Measurements from ENCODE around the gene AP5Z1.

The AP5Z1 gene

DNA sequence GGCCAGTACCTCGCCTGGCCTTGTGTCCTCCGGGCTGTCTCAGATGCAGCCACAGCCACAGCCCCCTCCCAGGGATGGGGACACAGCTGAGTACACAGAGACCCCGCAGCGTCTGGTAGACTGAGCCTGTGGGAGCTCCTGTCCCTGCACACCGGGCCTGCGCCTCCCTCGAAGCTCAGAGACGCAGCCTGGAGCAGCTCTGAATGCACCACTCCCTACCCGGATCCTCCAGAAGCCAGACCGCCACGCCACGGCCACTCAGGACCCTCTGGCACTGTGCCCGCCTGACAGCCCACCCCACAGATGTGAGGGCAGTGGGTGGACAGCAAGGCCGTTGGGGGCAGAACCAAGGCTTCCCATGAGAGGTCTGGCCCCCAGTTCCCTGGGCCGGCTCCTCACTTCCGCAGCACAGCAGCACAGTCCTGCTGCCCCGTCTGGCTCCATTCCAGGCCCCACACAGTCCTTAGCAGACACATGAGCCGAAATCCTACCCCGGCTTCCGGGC lies 45.6 kb downstream of the AP5Z1 start:
- no peak for DNase-seq (ENCODE audit: low spot score)

DNA sequence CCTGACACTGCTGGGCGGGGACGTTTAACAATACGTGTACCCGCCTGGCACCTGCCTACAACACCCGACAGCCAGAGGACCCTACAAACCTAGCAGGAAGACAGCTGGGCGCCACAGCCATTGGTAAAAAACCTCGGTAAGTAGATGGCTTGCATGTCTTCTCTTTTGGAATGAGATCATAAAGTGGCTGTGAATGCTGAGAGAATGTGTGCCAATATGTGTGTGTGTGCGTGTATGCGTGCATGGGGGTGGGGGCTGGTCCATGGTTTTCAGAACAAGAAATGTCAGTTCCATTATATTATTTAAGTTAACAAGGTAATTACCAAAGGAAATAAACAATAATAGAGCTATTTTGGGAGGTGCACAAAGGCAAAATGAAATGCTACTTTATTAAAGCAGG lies 47.3 kb downstream of the AP5Z1 start:
- DNase-seq (ENCODE audit: low spot score) = no peak

DNA sequence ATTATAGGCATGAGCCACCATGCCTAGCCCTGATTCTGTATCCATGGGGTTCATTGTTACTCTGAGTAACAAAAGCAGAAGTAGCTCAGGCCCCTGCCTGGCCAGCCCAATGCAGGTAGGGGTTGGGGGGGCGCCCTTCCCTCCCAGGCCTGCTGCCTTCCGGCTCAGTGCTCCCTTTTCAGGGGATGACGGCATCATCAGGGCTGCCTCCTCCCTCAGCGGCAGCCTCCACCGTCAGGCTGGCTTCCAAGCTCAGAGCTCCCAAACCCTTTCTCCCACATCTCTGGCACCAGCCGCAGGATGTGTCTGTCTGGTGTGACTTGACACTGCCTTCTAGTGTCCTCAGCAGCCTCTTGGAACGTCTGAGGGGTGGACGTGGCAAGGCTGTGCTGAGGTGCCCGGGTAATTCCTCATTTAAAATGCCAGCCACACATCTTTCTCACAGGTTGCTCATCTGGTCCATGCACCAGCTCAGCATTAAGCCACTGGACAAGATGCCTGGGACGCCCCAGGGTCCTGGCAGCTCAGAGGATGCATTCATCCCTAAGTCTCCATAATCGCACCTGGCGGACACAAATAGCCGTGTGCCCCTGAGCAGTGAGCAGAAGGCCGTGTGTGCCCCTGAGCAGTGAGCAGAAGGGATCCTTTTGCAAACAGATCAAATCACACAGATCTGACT lies 48.2 kb downstream of the AP5Z1 start:
- DNase-seq (ENCODE audit: low spot score) = no peak

DNA sequence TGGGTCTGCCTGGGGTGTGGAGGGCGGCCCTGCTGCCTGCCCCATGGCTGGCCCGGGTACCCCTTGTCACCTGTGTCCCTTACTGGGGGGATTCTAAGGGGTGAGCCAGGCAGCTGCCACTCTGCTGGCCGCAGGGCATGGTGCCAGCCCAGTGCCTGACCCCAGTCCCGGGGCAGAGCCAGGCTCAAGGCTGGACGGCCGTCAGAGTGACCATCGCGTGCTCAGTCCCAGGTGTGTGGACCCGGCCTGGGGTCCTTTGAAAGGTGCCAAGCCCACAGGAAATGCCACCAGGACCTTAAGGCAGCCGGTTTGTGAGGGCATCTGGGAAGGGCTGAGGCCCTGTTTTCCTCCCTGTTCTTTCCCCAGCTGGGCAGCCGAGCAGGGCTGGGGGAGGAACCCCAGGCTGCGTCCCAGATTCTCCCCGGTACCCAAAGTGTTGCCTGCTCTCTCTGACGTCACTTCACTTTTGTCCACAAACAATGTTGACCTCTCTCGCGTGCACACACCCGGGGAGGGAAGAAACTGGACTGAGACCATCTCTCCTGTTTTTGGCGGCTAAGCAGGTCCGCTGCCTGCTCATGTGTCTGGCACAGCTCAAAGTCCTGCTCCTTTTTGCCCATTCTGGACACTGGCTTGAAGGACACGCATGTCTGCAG lies 48.8 kb downstream of the AP5Z1 start:
- no peak for DNase-seq (ENCODE audit: low spot score)

DNA sequence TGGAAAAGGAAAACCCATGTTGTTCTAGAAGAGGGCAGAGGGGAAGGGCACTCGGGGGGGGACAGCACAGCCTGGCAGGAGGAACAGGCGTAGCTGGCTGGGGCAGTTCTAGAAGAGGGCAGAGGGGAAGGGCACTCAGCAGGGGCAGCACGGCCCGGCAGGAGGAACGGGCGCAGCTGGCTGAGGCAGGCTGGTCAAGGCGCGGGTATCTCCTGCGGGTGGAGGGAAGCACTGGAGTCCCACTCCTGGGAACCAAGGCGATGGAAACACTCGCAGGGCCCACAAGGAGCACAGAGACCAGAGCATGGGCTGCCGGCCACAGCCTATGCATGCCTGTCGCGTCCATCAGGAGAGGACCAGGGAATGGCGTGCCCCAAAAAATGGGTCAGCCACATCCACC lies 49.7 kb downstream of the AP5Z1 start:
- DNase-seq (ENCODE audit: low spot score) = no peak

DNA sequence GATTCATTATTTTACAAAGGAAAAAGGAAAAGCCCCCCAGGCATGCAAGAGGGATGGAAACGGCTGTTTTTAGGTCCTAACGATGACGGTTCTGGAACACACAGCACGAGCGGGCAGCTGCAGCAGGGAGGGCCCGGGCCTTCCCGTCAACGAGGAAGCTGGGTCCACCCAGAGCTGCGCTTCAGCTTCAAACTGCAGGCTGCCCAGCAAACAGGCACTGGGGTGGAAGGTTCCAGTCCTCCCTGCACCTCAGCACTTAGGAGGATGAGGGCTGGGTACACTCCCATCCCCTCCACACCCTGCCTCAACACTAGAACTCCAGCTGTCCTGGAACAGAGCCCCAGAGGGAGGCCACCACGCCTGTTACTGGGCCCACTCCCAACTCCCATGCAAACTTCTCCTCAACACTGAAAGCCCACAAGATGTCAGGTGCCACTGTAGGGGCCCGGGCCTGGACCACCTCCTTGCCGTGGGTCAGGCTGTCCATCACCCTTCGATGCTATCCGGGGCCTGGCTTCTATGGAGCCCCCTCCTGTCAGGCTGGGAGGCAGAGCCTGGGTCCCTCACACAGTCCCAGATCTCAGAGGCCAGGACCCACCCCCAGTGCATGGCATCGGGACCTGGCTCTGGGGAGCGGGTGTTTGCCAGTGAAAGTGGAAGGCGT lies 53.4 kb downstream of the AP5Z1 start:
- no peak for DNase-seq (ENCODE audit: low spot score)

DNA sequence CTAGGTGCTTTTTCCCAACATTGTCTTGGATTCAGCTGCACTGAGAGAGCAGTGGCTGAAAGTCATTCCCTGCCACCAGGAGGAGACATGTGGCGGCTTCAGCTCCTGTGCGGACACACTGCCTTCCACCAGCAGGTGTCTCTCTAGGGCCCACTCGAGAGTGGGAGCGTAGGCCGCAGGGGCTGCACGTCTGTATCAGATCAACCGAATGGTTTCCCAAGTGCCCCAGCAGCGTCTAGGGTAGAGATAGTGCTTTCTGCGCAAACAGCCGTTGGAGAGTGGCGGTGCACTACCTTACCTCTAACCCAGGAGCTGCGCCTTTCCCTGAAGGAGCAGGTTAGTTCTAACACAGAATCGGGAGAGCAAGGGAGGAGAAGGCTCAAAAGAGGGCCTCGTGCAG lies 54.8 kb downstream of the AP5Z1 start:
- no peak for DNase-seq (ENCODE audit: low spot score)

DNA sequence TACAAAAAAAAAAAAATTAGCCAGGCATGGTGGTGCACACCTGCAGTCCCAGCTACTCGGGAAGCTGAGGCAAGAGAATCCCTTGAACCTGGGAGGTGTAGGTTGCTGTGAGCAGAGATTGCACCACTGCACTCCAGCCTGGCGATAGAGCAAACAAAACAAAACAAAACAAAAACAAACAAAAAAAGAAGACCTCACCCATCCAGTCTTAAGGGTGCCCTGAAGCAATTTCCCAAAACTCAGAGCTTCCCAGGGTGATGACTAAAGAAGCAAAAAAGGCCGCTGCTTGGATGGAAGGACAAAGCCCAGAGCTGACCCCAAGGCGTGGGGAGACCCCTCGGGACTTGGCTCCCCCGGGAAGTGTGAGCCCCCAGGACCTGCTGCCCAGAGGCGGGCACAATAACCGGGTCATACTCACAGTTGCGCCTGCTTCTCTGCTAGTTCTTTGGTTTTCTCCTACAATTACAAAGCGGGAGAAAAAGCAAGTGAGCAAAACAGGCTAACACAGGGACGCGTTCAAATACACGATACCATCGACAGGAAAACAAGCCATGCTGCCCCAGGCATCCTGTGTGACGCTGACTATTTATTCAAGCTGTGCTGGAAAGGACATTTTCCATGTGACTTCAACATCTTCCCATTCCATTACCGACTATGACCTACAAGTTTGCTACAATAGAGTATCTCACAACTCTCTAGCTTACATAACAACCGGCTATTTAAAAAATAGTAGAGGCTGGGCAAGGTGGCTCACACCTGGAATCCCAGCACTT lies 56.5 kb downstream of the AP5Z1 start:
- DNase-seq (ENCODE audit: low spot score) = no peak

DNA sequence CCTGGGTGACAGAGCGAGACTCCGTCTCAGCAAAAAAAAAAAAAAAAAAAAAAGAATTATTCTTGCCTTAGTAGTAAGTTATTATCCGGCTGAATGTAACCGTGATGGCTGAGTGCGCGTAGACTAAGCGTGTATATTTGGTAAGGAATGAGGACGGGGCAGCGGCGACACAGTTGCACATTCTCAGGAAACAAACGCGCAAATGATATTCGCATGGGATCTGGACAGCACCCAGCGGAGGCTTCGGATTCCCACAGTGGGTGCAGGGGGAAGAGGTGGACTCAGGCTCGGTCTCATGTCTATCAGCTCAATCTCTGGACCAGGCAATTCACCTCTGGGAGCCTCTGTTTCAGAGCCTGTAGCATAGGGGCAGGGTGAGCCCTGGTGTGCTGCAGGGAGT lies 57.3 kb downstream of the AP5Z1 start:
- no peak for DNase-seq (ENCODE audit: low spot score)

DNA sequence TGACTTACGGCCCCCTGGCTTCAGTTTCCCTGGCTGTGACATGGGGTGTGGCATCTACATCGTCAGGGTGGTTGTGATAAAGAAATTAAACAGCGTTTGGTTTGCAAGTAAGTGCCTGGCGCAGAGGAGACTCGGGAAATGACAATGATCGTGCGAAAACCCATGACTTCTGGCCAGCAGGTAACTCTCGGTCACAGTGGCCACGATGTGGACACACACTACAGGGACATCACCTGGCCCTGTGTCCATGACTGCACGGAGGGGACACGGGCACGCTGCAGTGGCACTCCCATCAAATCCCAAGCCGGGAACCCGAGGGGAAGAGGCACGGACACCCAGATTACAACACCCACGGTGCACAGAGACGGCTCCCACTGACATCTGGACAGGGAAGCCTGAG lies 57.8 kb downstream of the AP5Z1 start:
- DNase-seq (ENCODE audit: low spot score) = no peak

DNA sequence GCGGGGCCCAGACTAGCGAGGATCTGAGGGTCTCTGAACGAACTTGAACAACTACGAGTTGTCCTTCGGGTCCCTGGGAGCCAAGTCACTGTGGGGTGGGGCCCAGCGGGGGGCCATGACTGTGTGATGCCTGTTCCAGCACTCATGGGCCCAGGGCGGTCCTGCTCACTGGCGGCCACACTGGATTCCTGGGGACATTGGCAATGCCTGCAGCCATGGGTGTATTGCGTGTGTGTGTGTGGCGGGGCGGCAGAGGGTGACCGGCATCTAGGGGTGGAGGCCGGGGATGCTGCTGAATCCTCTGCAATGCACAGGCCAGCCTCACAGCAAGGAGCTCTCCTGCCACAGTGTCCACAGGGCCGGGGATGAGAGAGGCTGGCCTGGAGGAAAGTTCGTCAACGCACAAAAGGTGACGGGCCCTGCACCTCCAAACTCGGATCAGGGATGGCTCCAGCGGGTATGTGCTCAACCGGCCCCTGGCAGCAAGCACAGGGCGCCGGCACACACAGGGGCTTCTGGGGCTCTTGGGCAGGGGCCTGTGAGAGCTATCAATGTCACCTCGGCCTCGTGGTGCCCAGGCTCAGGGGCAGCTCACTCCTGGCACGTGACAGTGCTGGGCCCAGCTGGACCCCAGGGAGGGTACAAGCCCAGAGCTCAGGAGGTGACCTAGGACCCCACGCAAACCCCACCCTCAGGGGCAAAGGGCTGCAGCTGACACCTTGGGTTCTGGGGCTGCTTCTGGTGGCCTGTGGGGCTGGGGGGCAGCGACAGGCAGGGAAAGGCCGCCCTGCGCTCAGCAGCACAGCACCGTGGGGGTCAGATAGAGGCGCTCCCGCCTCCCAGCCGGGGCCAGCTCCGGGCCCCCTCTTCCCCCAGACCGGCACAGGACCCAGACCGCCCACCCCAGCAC lies 58.5 kb downstream of the AP5Z1 start:
- no peak for DNase-seq (ENCODE audit: low spot score)

DNA sequence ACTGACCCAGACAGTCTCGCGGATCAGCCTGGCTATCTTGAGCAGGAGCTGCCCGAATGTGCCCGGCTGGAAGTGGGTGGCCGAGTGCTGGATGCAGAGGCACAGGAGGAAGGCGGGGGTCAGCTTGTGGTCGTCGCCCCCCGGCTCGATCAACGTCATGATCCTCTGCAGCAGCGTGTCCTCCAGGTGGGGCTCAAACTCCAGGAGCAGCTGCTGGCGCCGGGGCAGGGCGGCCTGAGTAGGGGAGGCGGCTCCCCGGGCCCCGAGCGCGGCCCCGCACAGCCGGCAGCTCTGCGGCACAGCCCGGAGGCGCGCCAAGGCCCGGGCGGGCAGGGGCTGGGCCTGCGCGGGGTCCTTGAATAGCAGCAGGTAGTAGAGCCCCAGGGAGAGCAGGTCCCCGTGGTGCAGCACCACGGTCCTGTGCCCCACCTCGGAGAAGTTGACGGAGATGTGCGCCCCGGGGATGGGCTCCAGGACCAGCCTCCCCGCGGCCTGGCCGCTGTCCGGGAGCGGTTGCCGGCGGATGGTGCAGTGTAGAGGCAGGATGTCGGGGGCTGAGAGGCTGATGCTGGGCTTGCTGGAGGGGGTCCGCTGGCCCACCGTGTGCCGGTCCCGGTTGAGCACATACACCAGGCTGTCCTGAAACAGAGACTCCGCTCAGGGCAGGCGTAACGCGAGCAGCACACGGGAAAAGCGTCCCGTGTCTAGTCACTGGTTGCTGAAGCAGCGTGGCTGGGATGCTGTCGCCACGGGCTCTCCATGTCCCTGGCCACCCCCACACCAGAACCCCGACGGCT lies 59.4 kb downstream of the AP5Z1 start:
- no peak for DNase-seq (ENCODE audit: low spot score)

DNA sequence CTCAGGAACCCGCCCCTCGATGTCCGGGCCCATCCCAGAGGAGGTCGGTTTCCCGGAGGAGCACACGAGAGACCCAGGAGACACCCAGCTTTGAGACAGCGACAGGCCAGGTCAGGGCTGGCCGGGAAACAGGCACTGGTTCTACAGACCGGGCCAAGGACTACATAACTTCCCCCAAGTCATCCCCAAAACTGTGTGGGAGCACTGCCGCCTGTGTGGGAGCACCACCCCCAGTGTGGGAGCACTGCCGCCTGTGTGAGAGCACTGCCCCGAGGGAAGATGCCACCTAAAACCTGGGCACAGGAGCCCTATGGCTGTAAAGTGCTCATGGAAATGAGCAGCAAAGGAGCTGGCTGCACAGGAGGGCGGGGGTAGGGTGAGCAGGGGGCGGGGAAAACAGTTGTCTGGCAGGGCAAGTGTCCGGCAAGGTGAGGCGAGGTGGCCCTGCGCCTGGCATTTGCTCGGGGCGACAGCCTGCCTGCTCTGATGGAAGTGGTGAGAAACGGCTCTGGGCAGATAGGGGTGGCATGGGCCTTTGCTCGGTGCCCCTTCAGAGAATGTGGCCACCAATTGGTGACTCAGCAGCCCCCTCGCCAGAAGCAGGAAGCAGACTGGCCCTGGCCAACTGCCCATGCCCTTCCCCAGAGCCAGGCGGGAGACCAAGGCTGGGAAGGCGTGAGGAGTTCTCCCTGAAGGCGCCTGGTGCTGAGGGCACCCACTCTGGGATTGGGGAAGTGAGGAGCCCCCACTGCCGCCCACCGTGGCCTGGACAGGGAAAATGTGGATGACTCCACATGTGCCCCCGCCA lies 60.2 kb downstream of the AP5Z1 start:
- DNase-seq (ENCODE audit: low spot score) = no peak

DNA sequence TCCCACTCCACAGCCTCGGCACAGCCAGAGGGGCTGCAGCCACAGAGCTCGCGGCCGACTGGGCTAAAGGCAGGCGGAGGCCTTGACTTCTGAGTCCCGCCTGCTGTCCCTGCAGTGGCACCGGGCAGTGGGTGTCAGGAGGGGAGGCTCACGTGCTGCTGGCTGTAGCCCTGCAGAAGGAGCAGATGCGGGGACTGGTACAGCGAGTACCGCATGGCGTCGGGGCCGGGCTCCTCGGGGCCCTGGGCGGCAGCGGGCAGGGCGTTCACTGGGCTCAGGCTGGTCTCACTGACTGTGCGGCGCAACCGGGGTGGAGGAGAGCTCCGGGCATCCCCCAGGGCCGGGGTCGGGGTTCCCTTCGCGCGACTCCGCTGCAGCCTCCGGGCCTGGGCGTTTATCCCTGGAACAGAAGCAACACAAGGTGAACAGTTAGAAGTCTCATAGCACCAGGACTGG lies 60.8 kb downstream of the AP5Z1 start:
- no peak for DNase-seq (ENCODE audit: low spot score)

DNA sequence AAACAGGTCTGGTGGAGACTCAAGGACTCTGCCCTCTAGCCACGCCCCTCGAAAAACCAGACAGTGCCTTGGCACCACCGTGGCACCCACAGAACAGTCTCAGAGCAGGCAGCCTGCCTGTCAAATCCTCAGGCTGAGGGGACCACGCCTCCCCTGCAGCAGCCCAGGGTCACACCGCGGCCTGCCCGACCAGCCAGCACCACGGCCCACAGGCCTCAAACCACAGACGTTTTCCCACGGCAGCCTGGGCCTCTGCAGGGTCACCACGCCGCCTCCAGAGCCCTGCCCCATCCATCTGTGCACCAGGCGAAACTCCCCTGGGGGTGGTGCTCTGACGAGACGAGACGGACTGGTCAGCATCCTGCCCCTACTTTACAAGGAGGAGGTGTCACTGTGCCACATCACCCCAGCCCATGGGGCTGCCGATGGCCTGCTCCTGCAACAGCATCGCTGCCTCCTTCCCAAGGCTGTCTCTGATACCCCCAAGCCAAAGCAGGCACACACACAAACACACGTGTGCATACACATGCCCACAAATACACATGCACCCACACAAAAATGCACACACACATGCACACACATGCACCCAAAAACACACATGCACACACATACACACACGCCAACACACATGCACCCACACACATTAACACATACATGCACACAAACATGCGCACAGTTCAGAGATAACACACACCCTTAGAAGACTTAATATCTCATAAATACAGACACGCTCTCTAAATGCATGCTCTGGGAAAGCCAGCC lies 61.8 kb downstream of the AP5Z1 start:
- DNase-seq (ENCODE audit: low spot score) = peak; percentile 66

DNA sequence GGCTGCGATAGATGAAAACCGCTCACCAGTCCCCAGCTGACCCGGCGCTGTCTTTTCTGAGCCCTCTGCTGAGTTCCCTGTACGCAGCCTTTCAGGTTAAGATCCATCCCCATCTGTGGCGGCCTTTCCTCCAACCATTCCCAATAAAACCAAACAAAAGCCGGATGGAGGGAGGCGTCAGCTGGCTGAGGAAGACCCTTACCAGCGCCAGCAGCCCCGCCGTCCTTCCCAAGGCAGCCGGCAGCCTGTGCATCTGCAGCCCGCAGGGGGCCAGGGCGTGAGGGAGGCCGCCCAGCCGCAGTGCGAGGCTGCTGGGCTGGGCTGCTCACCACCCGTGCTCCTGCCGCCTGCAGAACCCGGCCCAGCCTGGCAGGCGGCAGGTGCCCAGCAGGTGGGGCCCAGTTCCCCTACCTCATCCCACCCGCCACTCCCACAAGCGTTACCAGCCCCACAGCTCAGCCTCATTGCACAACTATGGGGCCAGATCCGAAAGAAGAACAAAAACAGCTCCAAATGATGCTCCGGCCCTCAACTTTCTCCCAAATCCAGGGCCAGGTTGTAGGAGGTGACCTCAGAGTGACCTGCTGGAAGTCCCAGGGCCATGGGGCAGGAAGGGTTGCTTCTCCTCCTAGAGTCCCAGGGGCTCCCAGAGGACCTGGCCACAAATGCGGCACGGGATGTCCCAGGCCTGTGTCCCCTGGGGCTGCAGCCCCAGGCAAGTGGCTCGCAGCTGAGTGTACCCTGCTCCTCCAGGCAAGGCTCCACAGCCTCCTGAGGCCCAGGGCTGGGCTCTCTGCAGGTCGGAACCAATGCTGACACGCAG lies 62.6 kb downstream of the AP5Z1 start:
- DNase-seq (ENCODE audit: low spot score) = peak; percentile 66

DNA sequence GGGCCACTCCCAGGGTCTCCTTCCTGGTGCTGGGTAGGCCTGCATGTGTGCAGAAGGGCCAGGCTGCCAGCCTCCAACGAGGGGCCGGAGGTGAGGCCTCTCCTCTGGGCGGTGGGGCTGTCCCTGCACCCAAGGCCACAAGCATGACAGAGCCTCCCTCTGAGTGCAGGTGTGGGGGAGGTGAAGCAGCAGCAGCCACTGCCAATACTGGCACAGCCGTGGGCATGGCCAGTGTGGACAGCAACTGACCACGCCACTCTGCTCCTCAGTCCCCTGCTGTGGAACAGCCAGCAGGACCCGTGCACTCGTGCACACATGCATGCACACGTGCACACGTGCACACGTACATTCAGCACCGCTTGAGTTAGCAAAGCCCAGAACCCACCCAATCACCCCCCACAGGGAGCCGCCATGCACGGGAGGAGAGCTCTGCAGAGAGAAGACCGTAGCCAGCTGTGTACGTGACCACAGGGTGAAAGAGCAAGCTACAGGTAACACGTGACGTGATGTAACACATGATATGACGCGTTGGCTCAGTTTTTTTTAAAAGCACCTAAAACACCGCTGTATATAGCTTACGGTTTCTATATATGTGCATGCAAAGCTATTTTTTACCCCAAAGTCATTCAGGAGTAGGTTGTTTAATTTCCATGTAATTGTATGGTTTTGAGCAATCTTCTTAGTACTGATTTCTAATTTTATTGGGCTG lies 63.4 kb downstream of the AP5Z1 start:
- DNase-seq (ENCODE audit: low spot score) = peak; percentile 56

Measured in left forelimb (tissue), 1 donor.